Right lobe of liver (tissue), 4 donors: ENCODE results near the gene RALGPS1.

Experiments used
- POLR2A ChIP-seq: fragments of 450-650 bp; IDR thresholded peaks from one replicate; pipeline ENCODE4 v1.6.1; 2017; ENCODE audit warnings: antibody characterized with exemption, mild to moderate bottlenecking
- TF ChIP-seq, protein P1 (sequence below), 4 donors: fragments of 200-600 bp in 3 of 4; fragments of 450-650 bp in 1 of 4; IDR thresholded peaks; one replicate each; pipeline versions ENCODE4 v1.5.1 to v1.8.0; 2016 to 2022; ENCODE audit warnings: antibody characterized with exemption in 4 of 4, mild to moderate bottlenecking in 2 of 4
- donor health status: DM: no; HTN: no; CAD: no.
- donor health status: DM: no; HTN: no; CAD: no.
- donor health status: DM: no; HTN: yes; CAD: no.

DNA sequence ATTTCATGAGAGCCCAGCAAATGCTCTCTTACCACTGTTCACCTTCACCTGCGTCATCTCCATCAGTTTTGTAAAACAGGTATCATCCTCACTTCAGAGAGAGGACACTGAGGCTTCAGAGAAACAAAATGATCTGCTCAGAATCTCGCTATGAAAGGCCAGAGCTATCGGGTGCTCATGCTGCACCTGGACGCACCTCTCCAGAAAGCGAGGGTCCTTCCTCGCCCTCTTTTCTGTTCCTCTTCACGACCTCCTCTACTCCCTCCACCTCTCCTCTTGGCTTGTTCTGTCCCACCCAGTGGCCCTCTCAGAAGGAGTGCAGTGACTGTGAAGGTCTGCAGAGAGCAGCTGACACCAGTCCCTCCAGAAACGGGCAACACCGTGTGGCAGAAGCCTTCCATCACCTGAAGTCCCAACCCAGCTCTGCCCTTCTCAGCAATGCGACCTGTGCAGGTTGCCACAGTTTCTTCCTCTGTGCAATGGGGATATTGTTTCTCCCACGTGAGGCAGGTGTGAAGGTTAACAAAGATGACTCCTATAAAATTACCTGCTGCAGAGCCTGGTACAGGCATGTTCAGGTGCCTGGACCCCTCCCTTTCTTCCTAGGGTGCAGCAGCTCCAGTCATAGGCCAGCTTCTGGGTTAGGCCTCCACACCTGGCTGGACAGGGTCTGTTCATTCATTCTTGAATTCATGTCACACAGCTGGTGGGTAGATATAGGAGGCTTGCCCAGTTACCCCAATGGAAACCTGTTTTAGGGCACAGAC lies 253.2 kb downstream of the RALGPS1 start:
- TF ChIP-seq, protein P1, sequence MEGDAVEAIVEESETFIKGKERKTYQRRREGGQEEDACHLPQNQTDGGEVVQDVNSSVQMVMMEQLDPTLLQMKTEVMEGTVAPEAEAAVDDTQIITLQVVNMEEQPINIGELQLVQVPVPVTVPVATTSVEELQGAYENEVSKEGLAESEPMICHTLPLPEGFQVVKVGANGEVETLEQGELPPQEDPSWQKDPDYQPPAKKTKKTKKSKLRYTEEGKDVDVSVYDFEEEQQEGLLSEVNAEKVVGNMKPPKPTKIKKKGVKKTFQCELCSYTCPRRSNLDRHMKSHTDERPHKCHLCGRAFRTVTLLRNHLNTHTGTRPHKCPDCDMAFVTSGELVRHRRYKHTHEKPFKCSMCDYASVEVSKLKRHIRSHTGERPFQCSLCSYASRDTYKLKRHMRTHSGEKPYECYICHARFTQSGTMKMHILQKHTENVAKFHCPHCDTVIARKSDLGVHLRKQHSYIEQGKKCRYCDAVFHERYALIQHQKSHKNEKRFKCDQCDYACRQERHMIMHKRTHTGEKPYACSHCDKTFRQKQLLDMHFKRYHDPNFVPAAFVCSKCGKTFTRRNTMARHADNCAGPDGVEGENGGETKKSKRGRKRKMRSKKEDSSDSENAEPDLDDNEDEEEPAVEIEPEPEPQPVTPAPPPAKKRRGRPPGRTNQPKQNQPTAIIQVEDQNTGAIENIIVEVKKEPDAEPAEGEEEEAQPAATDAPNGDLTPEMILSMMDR (IDR thresholded peaks at IDR 0.05): no peak
- TF ChIP-seq POLR2A: no peak
